GM12891 (cell line): ENCODE results near the gene MYL3.

ENCODE experiments used
- POLR2A ChIP-seq: IDR thresholded peaks from 2 replicates; pipeline ENCODE4 v1.6.1; 2011; ENCODE audit warnings: low read depth, low read length, control low read depth
- POLR2AphosphoS5 ChIP-seq: IDR thresholded peaks from 2 replicates; pipeline ENCODE4 v1.6.1; 2011; ENCODE audit warnings: low read depth, low read length, control low read depth
- POU2F2 ChIP-seq: IDR thresholded peaks from 2 replicates; pipeline ENCODE4 v1.6.1; 2011; ENCODE audit warnings: low read depth, mild to moderate bottlenecking, control low read depth, low read length, moderate library complexity
- SPI1 ChIP-seq: IDR thresholded peaks from 2 replicates; pipeline ENCODE4 v1.6.1; 2011; ENCODE audit warnings: low read depth, low read length, control low read depth
- TAF1 ChIP-seq: IDR thresholded peaks from 2 replicates; pipeline ENCODE4 v1.6.1; 2011; ENCODE audit warnings: low read depth, low read length, control low read depth

DNA sequence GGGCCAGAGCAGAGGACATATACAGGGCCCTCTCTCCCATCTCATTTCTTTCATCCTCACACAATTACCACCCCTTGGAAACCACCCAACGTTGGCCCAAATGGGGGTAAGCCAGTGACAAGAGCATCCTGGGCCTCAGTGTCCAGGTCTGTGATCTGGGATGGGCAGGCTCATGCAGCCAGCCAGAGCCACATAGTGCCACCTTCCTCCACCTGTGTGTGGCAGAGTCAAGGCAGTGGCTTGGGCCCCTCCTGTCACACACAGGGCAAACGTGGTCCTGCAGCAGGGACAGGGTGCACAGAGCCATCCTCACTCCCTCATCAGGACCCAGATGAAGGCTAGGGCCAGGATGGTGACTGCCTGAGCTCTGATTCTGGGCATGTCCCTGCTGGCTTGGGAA, 2.3 kb upstream of the MYL3 start:
- no peak for TF ChIP-seq POLR2A
- no peak for TF ChIP-seq POLR2AphosphoS5
- TF ChIP-seq TAF1, result no peak
- TF ChIP-seq POU2F2, result no peak
- TF ChIP-seq SPI1, result no peak
